Fibroblast of mammary gland (primary cell): Measurements from ENCODE around the gene CHTF18.

Source experiments
- DNase-seq: peaks from one replicate; pipeline ENCODE4 v3.0.0-alpha.2; 2010; ENCODE audit warnings: low read depth
- H3K4me3 ChIP-seq: 2 replicates; pipeline ENCODE4 v1.5.1; 2011; ENCODE audit warnings: low read depth, mild to moderate bottlenecking, low read length, moderate library complexity; ENCODE audit not compliant: control insufficient read depth
- CTCF ChIP-seq: conservative IDR thresholded peaks from 2 replicates; pipeline ENCODE4 v1.5.1; 2011; ENCODE audit warnings: low read depth, low read length, inconsistent platforms; ENCODE audit not compliant: control insufficient read depth, insufficient read depth

CHTF18 gene

GRCh38 chr16:776824-777223 lies 11.6 kb upstream of the CHTF18 start:
- TF ChIP-seq CTCF, result no peak
- no peak overlapping the region for H3K4me3 ChIP-seq
- DNase-seq, result no peak

- H3K4me3 ChIP-seq, result no peak overlapping the region
- no peak for TF ChIP-seq CTCF
- DNase-seq, result no peak
These were observed 10.6 kb upstream of the CHTF18 start for GRCh38 chr16:777826-778225.

- DNase-seq, result no peak
These were observed 10.0 kb upstream of the CHTF18 start for GRCh38 chr16:778447-778846.

GRCh38 chr16:778909-779527 lies 9.4 kb upstream of the CHTF18 start:
- H3K4me3 ChIP-seq, result no peak overlapping the region
- DNase-seq, result no peak
- no peak for TF ChIP-seq CTCF

More at GRCh38 chr16:778447-778846, 10.0 kb upstream of the CHTF18 start:
- H3K4me3 ChIP-seq, result no peak overlapping the region
- no peak for TF ChIP-seq CTCF

- no peak overlapping the region for H3K4me3 ChIP-seq
- TF ChIP-seq CTCF, result no peak
- no peak for DNase-seq
These were observed 8.9 kb upstream of the CHTF18 start for GRCh38 chr16:779561-779960.

GRCh38 chr16:780296-780695 lies 8.1 kb upstream of the CHTF18 start:
- no peak overlapping the region for H3K4me3 ChIP-seq
- DNase-seq, result no peak

More at GRCh38 chr16:780296-780695, 8.1 kb upstream of the CHTF18 start:
- TF ChIP-seq CTCF, result no peak
